GM08714 (cell line): ENCODE results near the gene KAZALD1.

ENCODE experiments used
- H3K4me3 ChIP-seq: fragments of 200-500 bp; sonication (Bioruptor generic); 2 replicates; pipeline ENCODE4 v1.5.1; 2014; ENCODE audit warnings: mild to moderate bottlenecking, low read length, inconsistent platforms
- ZNF274 ChIP-seq: IDR thresholded peaks from 2 replicates; pipeline ENCODE4 v1.6.1; 2012; ENCODE audit warnings: mild to moderate bottlenecking, low read depth, low read length

KAZALD1 gene

GRCh38 chr10:101050208-101051069 is 11.3 kb upstream of the KAZALD1 start:
- no peak for TF ChIP-seq ZNF274
- H3K4me3 ChIP-seq: no peak overlapping the region

GRCh38 chr10:101052285-101052684 is 9.5 kb upstream of the KAZALD1 start:
- no peak for TF ChIP-seq ZNF274
- H3K4me3 ChIP-seq: no peak overlapping the region

- no peak for TF ChIP-seq ZNF274
- H3K4me3 ChIP-seq: no peak overlapping the region
Measured at GRCh38 chr10:101053516-101053915, 8.3 kb upstream of the KAZALD1 start.

- no peak for TF ChIP-seq ZNF274
- no peak overlapping the region for H3K4me3 ChIP-seq
Measured at GRCh38 chr10:101054351-101054750, 7.4 kb upstream of the KAZALD1 start.

- no peak overlapping the region for H3K4me3 ChIP-seq
- TF ChIP-seq ZNF274: no peak
Measured at GRCh38 chr10:101054876-101055275, 6.9 kb upstream of the KAZALD1 start.

GRCh38 chr10:101055411-101055810 is 6.4 kb upstream of the KAZALD1 start:
- H3K4me3 ChIP-seq: no peak overlapping the region
- no peak for TF ChIP-seq ZNF274

- no peak overlapping the region for H3K4me3 ChIP-seq
- TF ChIP-seq ZNF274: no peak
Measured at GRCh38 chr10:101056365-101057151, 5.2 kb upstream of the KAZALD1 start.

- no peak for TF ChIP-seq ZNF274
Measured at GRCh38 chr10:101060036-101060950, 1.5 kb upstream of the KAZALD1 start.

GRCh38 chr10:101060951-101061623 is 702 bp upstream of the KAZALD1 start:
- H3K4me3 ChIP-seq: peak overlapping the region; percentile 95
- no peak for TF ChIP-seq ZNF274

More at GRCh38 chr10:101060036-101060950, 1.5 kb upstream of the KAZALD1 start:
- H3K4me3 ChIP-seq: peak overlapping the region; percentile 95

GRCh38 chr10:101062232-101063049 is 652 bp downstream of the KAZALD1 start:
- TF ChIP-seq ZNF274: no peak
- peak overlapping the region; percentile 95; the same call in 1 of the 2 replicates for H3K4me3 ChIP-seq

- peak overlapping the region; percentile 95; the same call in 1 of the 2 replicates for H3K4me3 ChIP-seq
- no peak for TF ChIP-seq ZNF274
Measured at GRCh38 chr10:101063050-101063525, 1.3 kb downstream of the KAZALD1 start.
